Thymus (tissue), 11 donors: Measurements from ENCODE around the gene HOXD12. TPM values are rescaled to one million over a fixed set of nuclear protein-coding genes. Genes with fewer than 3 reads are reported as not detected.

ENCODE experiments used
- DNase-seq, 9 donors: peaks; one replicate each; pipeline ENCODE4 v3.0.0-alpha.2; 2013; ENCODE audit warnings: low spot score in 9 of 9, low read depth in 6 of 9, missing footprints in 1 of 9
- H3K27ac ChIP-seq, 2 donors: one replicate each; pipeline ENCODE4 v1.5.1; 2013; ENCODE audit warnings: control low read depth in 1 of 2, low read depth in 1 of 2, low read length in 1 of 2, mild to moderate bottlenecking in 1 of 2, moderate library complexity in 1 of 2
- H3K27me3 ChIP-seq, 2 donors: one replicate each; pipeline ENCODE4 v1.5.1; 2013; ENCODE audit warnings: low read length in 1 of 2; ENCODE audit not compliant: control insufficient read depth in 2 of 2, insufficient read depth in 1 of 2
- H3K36me3 ChIP-seq, 2 donors: one replicate each; pipeline ENCODE4 v1.5.1; 2013; ENCODE audit warnings: low read length in 1 of 2, mild to moderate bottlenecking in 1 of 2, moderate library complexity in 1 of 2; ENCODE audit not compliant: control insufficient read depth in 2 of 2, insufficient read depth in 2 of 2
- H3K4me1 ChIP-seq, 2 donors: one replicate each; pipeline ENCODE4 v1.5.1; 2013; ENCODE audit warnings: low read length in 2 of 2; ENCODE audit not compliant: control insufficient read depth in 2 of 2, insufficient read depth in 2 of 2
- H3K4me3 ChIP-seq, 2 donors: one replicate each; pipeline ENCODE4 v1.5.1; 2013; ENCODE audit warnings: low read length in 2 of 2, control low read depth in 1 of 2, mild to moderate bottlenecking in 1 of 2
- H3K9me3 ChIP-seq, 2 donors: one replicate each; pipeline ENCODE4 v1.5.1; 2013; ENCODE audit warnings: low read length in 1 of 2, mild to moderate bottlenecking in 1 of 2; ENCODE audit not compliant: control insufficient read depth in 2 of 2, insufficient read depth in 1 of 2
- WGBS: extraction: QIAGEN DNeasy Blood & Tissue Kit; methylation state at CpG from one replicate; pipeline ENCODE4 v1.1.7; 2013; 5-methylcytosine and 5-hydroxymethylcytosine counted together
- polyA plus RNA-seq: library from polyadenylated mRNA; stranded (reverse); fragments of 200-250 nt; gene quantifications from one replicate; pipeline ENCODE4 v1.2.3, GENCODE V29; 2013
- total RNA-seq: library from RNA; stranded (reverse); fragments of 120-200 nt; gene quantifications from one replicate; pipeline ENCODE4 v1.2.4, GENCODE V29; 2013
- donor health status: healthy.

The HOXD12 gene
- total and polyA plus RNA-seq, 2 donors = not detected

- peak overlapping the region; percentile 18 to 30 for H3K27ac ChIP-seq
- H3K36me3 ChIP-seq = no peaks in the 10 kb centered on the region
- H3K9me3 ChIP-seq = peaks cover 1 to 17% of the 10 kb centered on the region in 2 donors
- WGBS = 9% methylated on average over 28 of the region's 28 CpGs
- peaks cover 2 to 26% of the 10 kb centered on the region in 2 donors for H3K4me1 ChIP-seq
- H3K27me3 ChIP-seq = peaks cover 89 to 99% of the 10 kb centered on the region in 2 donors
- H3K4me3 ChIP-seq = peak overlapping the region in 1 of 2 donors; percentile 18
- peak in 1 of 9 donors; percentile 34 for DNase-seq
Observed at GRCh38 chr2:176138923-176139660, 39.5 kb downstream of the HOXD12 start.

DNA sequence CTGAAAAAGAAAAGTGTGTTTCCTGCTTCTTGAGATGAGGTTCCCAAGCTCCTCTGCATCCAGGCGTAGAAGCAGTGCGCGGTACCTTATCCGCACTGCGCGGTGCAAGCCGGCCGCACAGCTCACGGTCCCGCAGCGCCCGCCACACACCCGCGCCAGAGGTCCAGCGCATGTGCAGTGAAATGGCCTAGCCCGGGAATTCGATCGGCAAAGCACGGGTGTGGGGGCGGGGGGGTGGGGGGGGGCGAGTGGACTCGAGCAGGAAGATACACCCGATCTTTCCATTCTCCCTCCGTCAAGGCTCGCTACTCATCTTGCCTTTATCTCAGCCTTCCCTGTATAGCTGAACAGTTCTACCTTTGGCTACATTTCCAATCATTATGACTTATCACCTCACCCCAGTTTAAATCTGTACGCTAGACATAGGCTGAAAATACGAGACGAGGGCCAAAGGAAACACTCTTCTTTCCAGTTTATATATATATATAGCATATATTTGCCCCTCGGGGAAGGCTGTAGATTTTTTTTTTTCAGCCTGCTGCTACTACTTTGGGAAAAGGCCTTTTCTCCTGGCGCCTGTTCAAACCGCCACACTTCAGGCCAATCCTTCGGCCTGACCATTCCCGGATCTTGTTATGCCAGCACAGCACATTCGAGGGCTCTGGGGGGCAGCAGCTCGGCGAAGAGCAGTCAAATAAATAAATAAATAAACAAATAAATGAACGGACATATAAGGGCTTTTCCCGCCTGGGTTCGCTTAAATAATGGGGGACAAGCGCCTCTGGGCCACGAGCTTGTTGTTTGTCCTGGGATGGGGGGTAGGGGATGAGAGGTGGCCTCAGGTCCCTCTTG, 40.3 kb downstream of the HOXD12 start:
- no peak for DNase-seq
- Histone ChIP-seq H3K27me3 (peaks cover 84 to 97% of the 10 kb centered on the region in 2 donors), H3K4me3 (peak overlapping the region in 1 of 2 donors; percentile 43), H3K36me3 (no peaks in the 10 kb centered on the region), H3K9me3 (peaks cover 1 to 17% of the 10 kb centered on the region in 2 donors), H3K27ac (no peak overlapping the region), H3K4me1 (peaks cover 2 to 26% of the 10 kb centered on the region in 2 donors)
- WGBS = 11% methylated on average over 41 of the region's 41 CpGs

- WGBS = 7% methylated on average over 48 of the region's 48 CpGs
- DNase-seq = peak; percentile 27 to 91 (median 82)
- no peaks in the 10 kb centered on the region for H3K36me3 ChIP-seq
- no peak overlapping the region for H3K27ac ChIP-seq
- H3K9me3 ChIP-seq = peaks cover 1 to 17% of the 10 kb centered on the region in 2 donors
- H3K27me3 ChIP-seq = peaks cover 82 to 97% of the 10 kb centered on the region in 2 donors
- H3K4me3 ChIP-seq = peak overlapping the region; percentile 36 to 43
- H3K4me1 ChIP-seq = peaks cover 2 to 26% of the 10 kb centered on the region in 2 donors
Observed at GRCh38 chr2:176140513-176141317, 41.1 kb downstream of the HOXD12 start.

- H3K27ac ChIP-seq = no peak overlapping the region
- H3K4me3 ChIP-seq = no peak overlapping the region
- 95% methylated on average over 2 of the region's 2 CpGs for WGBS
- peaks cover 1 to 17% of the 10 kb centered on the region in 2 donors for H3K9me3 ChIP-seq
- no peak for DNase-seq
- H3K27me3 ChIP-seq = peaks cover 84 to 97% of the 10 kb centered on the region in 2 donors
- peaks cover 2 to 22% of the 10 kb centered on the region in 2 donors for H3K4me1 ChIP-seq
- no peaks in the 10 kb centered on the region for H3K36me3 ChIP-seq
Observed at GRCh38 chr2:176142281-176142680, 42.7 kb downstream of the HOXD12 start.

- Histone ChIP-seq H3K4me3 (no peak overlapping the region), H3K36me3 (no peaks in the 10 kb centered on the region), H3K27me3 (peaks cover 84 to 97% of the 10 kb centered on the region in 2 donors), H3K27ac (no peak overlapping the region), H3K4me1 (peaks cover 2 to 7% of the 10 kb centered on the region in 2 donors), H3K9me3 (peaks cover 1 to 12% of the 10 kb centered on the region in 2 donors)
- DNase-seq = no peak
- 48% methylated on average over 4 of the region's 4 CpGs for WGBS
Observed at GRCh38 chr2:176145085-176145969, 45.7 kb downstream of the HOXD12 start.

DNA sequence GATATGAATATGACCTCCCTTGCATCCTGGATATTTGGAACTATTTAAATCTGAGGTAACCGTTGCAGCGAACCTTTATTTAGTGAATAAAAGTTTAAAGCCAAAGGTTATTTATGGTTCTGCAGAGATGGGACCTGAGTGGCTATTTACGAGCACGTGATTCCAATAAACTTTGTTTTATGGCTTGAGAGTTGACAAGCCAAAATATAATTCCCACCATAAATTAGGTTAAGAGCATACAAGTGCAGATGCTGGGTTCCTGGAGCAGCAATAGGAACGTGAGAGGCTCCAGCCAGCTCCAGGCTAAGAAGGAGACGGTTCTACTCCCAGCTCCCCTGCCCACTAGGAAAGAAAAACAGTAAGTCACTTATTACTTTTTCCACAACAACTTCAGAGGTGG, 46.5 kb downstream of the HOXD12 start:
- H3K4me3 ChIP-seq = no peak overlapping the region
- H3K27me3 ChIP-seq = peaks cover 83 to 97% of the 10 kb centered on the region in 2 donors
- H3K27ac ChIP-seq = no peak overlapping the region
- no peak for DNase-seq
- H3K36me3 ChIP-seq = no peaks in the 10 kb centered on the region
- H3K4me1 ChIP-seq = peaks cover 0 to under 1% of the 10 kb centered on the region in 2 donors
- 21% methylated on average over 6 of the region's 6 CpGs for WGBS
- peaks cover 0 to 16% of the 10 kb centered on the region in 2 donors for H3K9me3 ChIP-seq

DNA sequence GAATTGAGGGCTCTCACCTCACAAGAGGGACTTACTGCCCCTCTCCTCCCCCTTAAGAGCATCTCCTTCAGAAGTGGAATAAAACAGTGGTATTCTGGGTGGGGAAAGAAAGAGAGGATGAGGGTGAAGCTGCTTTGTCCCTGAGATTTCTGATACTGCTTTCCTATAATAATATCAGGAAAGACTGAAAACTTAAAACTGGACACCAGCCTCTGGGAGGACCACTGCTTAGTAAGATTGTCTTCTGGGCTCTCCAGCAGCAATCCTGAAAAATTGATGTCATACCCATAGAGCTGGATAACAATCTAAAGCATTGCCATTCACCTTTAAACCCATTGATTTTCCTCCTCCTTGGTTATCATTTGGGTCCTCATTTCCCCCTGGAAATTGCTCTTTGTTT, 47.0 kb downstream of the HOXD12 start:
- Histone ChIP-seq H3K4me3 (no peak overlapping the region), H3K27ac (no peak overlapping the region), H3K4me1 (no peaks in the 10 kb centered on the region), H3K27me3 (peaks cover 83 to 97% of the 10 kb centered on the region in 2 donors), H3K9me3 (peaks cover 0 to 15% of the 10 kb centered on the region in 2 donors), H3K36me3 (no peaks in the 10 kb centered on the region)
- no peak for DNase-seq

GRCh38 chr2:176147210-176147799, 47.7 kb downstream of the HOXD12 start:
- peaks cover 86 to 97% of the 10 kb centered on the region in 2 donors for H3K27me3 ChIP-seq
- 17% methylated on average over 32 of the region's 32 CpGs for WGBS
- DNase-seq = no peak

More at GRCh38 chr2:176147210-176147799, 47.7 kb downstream of the HOXD12 start:
- peaks cover 0 to 15% of the 10 kb centered on the region in 2 donors for H3K9me3 ChIP-seq
- no peaks in the 10 kb centered on the region for H3K36me3 ChIP-seq
- H3K27ac ChIP-seq = no peak overlapping the region
- no peak overlapping the region for H3K4me3 ChIP-seq
- no peaks in the 10 kb centered on the region for H3K4me1 ChIP-seq
